ENCODE data around the gene NR3C1.

The NR3C1 gene

DNA sequence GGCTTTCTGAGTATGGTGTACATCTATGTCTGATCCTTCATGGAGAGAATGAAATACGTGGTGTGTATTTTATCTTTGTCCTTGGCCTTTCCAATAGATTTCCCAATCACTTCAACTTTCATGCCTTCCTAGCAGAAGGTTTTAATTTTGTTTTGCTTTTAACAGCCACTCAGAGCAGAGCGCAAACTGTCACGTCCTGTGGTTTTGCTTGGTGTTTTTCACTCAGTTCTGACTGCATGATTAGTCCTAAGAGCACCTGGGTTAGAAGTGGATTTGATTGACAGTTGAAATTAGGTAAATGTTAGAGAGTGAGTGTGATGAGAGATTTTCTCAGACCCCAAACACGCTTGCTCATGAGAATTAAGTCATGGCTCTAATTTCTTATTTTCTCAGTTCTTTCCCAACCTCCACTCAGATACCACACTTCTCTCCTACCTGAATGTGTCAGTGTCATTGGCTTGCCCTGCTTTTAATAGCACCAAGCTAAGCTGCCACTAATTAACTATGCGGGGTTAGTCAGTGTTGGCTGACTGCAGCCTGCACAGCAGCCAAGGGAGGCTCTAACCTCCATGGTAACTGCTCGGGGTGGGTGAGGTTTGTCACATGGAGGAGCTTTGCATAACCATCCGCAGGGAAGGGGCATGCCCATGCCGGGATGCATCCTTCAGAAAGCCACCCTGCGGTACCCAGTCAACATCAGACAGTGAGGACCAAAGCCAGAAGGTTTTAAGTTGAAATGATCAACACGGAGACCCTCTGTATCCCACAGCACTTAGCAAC lies 173.4 kb downstream of the NR3C1 start:
- DNase-seq (ENCODE audit: low spot score): peak; percentile 77
- TF ChIP-seq, protein P1, sequence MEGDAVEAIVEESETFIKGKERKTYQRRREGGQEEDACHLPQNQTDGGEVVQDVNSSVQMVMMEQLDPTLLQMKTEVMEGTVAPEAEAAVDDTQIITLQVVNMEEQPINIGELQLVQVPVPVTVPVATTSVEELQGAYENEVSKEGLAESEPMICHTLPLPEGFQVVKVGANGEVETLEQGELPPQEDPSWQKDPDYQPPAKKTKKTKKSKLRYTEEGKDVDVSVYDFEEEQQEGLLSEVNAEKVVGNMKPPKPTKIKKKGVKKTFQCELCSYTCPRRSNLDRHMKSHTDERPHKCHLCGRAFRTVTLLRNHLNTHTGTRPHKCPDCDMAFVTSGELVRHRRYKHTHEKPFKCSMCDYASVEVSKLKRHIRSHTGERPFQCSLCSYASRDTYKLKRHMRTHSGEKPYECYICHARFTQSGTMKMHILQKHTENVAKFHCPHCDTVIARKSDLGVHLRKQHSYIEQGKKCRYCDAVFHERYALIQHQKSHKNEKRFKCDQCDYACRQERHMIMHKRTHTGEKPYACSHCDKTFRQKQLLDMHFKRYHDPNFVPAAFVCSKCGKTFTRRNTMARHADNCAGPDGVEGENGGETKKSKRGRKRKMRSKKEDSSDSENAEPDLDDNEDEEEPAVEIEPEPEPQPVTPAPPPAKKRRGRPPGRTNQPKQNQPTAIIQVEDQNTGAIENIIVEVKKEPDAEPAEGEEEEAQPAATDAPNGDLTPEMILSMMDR (IDR thresholded peaks at IDR 0.05; ENCODE audit: extremely low read depth, missing control alignments): no peak

GRCh38 chr5:143229426-143229895 lies 174.0 kb downstream of the NR3C1 start:
- DNase-seq (ENCODE audit: low spot score): no peak

GRCh38 chr5:143228597-143229293 lies 174.7 kb downstream of the NR3C1 start:
- TF ChIP-seq, protein P1 (IDR thresholded peaks at IDR 0.05; ENCODE audit: extremely low read depth, missing control alignments): no peak
- no peak for DNase-seq (ENCODE audit: low spot score)

More at GRCh38 chr5:143229426-143229895, 174.0 kb downstream of the NR3C1 start:
- TF ChIP-seq, protein P1 (IDR thresholded peaks at IDR 0.05; ENCODE audit: extremely low read depth, missing control alignments): no peak
